ENCODE measurements around the gene SYT14.

- TF ChIP-seq CTCF (IDR thresholded peaks at IDR 0.05) (no peak), POLR2A (IDR thresholded peaks at IDR 0.05) (no peak)
Observed at GRCh38 chr1:210195635-210196160, 257.7 kb downstream of the SYT14 start.

All from vagina (tissue), 2 donors.